ENCODE measurements around the gene HSD3B7.

HSD3B7 gene

GRCh38 chr16:31031276-31031675 lies 46.3 kb downstream of the HSD3B7 start:
- DNase-seq: no peak

- DNase-seq: peak; percentile 92
Measured at GRCh38 chr16:31032736-31033708, 48.0 kb downstream of the HSD3B7 start, which contains the start of gene STX4. Gene STX4 (plus strand): TSS chr16:31033558. CDS start chr16:31033806, 248 bp downstream.

- DNase-seq: peak; percentile 63
Measured at GRCh38 chr16:31033709-31034492, 48.9 kb downstream of the HSD3B7 start.

GRCh38 chr16:31036691-31037090 lies 51.7 kb downstream of the HSD3B7 start:
- no peak for DNase-seq
